Renal pelvis (tissue), 4 donors: Measurements from ENCODE around the gene PLEKHJ1. TPM values are rescaled to one million over a fixed set of nuclear protein-coding genes. Genes with fewer than 3 reads are reported as not detected.

ENCODE experiments used
- DNase-seq: peaks from one replicate; pipeline ENCODE4 v3.0.0-alpha.2; 2013
- polyA plus RNA-seq, 3 donors: library from polyadenylated mRNA; unstranded; fragments of 120-200 nt; gene quantifications; one replicate each; pipeline ENCODE4 v1.2.1, GENCODE V29; 2013; ENCODE audit not compliant: insufficient read length in 3 of 3

The PLEKHJ1 gene
- polyA plus RNA-seq, 3 donors = 73.7 to 92.1 (median 85.6) TPM

GRCh38 chr19:2184422-2184975, 51.6 kb downstream of the PLEKHJ1 start:
- DNase-seq = no peak

Other genes with a start within 250 kb of the PLEKHJ1 start
- gene BTBD2, start 220.6 kb downstream of the PLEKHJ1 start, polyA plus RNA-seq = 100 to 1,000 TPM; 114 to 138 (median 114) TPM
- 10 to 100 TPM; 74.4 to 82.8 (median 81.0) TPM for gene MKNK2, start 185.1 kb downstream of the PLEKHJ1 start, polyA plus RNA-seq
- gene MOB3A, start 140.0 kb downstream of the PLEKHJ1 start, polyA plus RNA-seq = 10 to 100 TPM; 25.1 to 29.1 (median 26.6) TPM
- 1 to 10 TPM; 6.4 to 8.9 (median 7.5) TPM for gene IZUMO4, start 139.4 kb downstream of the PLEKHJ1 start, polyA plus RNA-seq
- 100 to 1,000 TPM; 116 to 131 (median 130) TPM for gene AP3D1, start 84.8 kb downstream of the PLEKHJ1 start, polyA plus RNA-seq
- gene DOT1L, start 72.4 kb downstream of the PLEKHJ1 start, polyA plus RNA-seq = 10 to 100 TPM; 27.4 to 38.3 (median 36.8) TPM
- 10 to 100 TPM; 78.4 to 99.8 (median 85.6) TPM for gene SF3A2, start 495 bp upstream of the PLEKHJ1 start, polyA plus RNA-seq
- 1 to 10 TPM in 2 of 3 donors, under 1 TPM in 1; 0.43 to 3.5 (median 3.2) TPM for gene AMH, start 13.0 kb upstream of the PLEKHJ1 start, polyA plus RNA-seq
- under 1 TPM; 0.52 to 0.68 (median 0.67) TPM for gene JSRP1, start 20.1 kb upstream of the PLEKHJ1 start, polyA plus RNA-seq
- gene PEAK3, start 45.8 kb upstream of the PLEKHJ1 start, polyA plus RNA-seq = under 1 TPM; 0.04 to 0.12 (median 0.09) TPM
- under 1 TPM in 1 of 3 donors, not detected in 2; 0.09 TPM for gene LINGO3, start 71.8 kb upstream of the PLEKHJ1 start, polyA plus RNA-seq
- 100 to 1,000 TPM; 107 to 121 (median 114) TPM for gene LSM7, start 92.3 kb upstream of the PLEKHJ1 start, polyA plus RNA-seq
- 100 to 1,000 TPM in 2 of 3 donors, 10 to 100 TPM in 1; 78.5 to 136 (median 105) TPM for gene SPPL2B, start 92.4 kb upstream of the PLEKHJ1 start, polyA plus RNA-seq
- 1 to 10 TPM in 2 of 3 donors, under 1 TPM in 1; 0.27 to 1.3 (median 1.1) TPM for gene TMPRSS9, start 123.9 kb upstream of the PLEKHJ1 start, polyA plus RNA-seq
- 100 to 1,000 TPM in 2 of 3 donors, 10 to 100 TPM in 1; 93.3 to 117 (median 107) TPM for gene TIMM13, start 191.3 kb upstream of the PLEKHJ1 start, polyA plus RNA-seq
- 10 to 100 TPM; 63.8 to 97.0 (median 83.4) TPM for gene LMNB2, start 220.6 kb upstream of the PLEKHJ1 start, polyA plus RNA-seq
- 10 to 100 TPM in 2 of 3 donors, 1 to 10 TPM in 1; 9.9 to 10.5 (median 10.1) TPM for gene GADD45B, start 239.8 kb upstream of the PLEKHJ1 start, polyA plus RNA-seq